OCI-LY7 (cell line): Measurements from ENCODE around the gene KRTAP5-5.

Source experiments
- EZH2phosphoT487 ChIP-seq: fragments of 200-600 bp; sonication (generic); IDR thresholded peaks from 2 replicates; pipeline ENCODE4 v1.6.1; 2018; ENCODE audit warnings: low read depth, borderline replicate concordance, mild to moderate bottlenecking, mixed run types, antibody characterized with exemption, low read length, moderate library complexity, mixed read lengths
- TF ChIP-seq, protein P1 (sequence below): fragments of 200-600 bp; sonication (generic); conservative IDR thresholded peaks from 2 replicates; pipeline ENCODE4 v1.5.1; 2014; ENCODE audit warnings: mild to moderate bottlenecking, antibody characterized with exemption, low read length, moderate library complexity, mixed read lengths

DNA sequence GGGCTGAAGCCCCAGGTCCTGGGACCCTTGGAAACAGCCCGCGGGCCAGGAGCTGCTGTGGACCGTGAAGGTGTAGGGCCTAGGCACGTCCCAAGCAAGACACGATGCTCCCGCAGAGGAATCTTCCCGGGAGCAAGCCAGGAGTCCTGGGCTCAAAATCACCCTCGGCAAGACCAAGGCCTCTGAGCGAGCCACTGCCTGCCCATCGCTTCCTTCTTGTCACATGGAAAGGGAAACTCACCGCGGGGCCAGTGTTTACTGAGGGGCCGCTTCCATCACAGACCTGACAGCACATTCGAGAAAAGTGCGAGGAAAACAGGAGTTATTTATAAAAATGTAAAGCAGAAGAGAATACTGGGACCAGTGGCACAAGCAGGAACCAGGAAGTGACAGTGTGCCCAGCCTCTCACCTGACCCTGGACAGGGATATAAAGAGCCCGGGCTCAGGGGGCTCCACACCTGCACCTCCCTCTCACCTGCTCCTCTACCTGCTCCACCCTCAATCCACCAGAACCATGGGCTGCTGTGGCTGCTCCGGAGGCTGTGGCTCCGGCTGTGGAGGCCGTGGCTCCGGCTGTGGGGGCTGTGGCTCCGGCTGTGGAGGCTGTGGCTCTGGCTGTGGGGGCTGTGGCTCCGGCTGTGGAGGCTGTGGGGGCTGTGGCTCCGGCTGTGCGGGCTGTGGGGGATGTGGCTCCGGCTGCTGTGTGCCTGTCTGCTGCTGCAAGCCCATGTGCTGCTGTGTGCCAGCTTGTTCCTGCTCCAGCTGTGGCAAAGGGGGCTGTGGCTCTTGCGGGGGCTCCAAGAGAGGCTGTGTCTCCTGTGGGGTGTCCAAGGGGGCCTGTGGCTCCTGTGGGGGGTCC, at the start of gene KRTAP5-5:
- TF ChIP-seq EZH2phosphoT487 = no peak
- TF ChIP-seq, protein P1, sequence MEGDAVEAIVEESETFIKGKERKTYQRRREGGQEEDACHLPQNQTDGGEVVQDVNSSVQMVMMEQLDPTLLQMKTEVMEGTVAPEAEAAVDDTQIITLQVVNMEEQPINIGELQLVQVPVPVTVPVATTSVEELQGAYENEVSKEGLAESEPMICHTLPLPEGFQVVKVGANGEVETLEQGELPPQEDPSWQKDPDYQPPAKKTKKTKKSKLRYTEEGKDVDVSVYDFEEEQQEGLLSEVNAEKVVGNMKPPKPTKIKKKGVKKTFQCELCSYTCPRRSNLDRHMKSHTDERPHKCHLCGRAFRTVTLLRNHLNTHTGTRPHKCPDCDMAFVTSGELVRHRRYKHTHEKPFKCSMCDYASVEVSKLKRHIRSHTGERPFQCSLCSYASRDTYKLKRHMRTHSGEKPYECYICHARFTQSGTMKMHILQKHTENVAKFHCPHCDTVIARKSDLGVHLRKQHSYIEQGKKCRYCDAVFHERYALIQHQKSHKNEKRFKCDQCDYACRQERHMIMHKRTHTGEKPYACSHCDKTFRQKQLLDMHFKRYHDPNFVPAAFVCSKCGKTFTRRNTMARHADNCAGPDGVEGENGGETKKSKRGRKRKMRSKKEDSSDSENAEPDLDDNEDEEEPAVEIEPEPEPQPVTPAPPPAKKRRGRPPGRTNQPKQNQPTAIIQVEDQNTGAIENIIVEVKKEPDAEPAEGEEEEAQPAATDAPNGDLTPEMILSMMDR = no peak
